Subcutaneous adipose tissue (tissue), 4 donors: ENCODE measurements around the gene PPP2R3B. TPM values are rescaled to one million over a fixed set of nuclear protein-coding genes. Genes with fewer than 3 reads are reported as not detected.

Experiments
- total RNA-seq, 4 donors: library from RNA; depleted of rRNA; stranded (reverse); fragments of >200 nt; gene quantifications; one replicate each; pipeline ENCODE4 v1.1.0, GENCODE V29; 2016
- TF ChIP-seq, protein P1 (sequence below): fragments of 450-650 bp; IDR thresholded peaks from one replicate; pipeline ENCODE4 v1.5.1; 2016; ENCODE audit warnings: low read depth, mild to moderate bottlenecking, control low read depth, antibody characterized with exemption, moderate library complexity

Gene PPP2R3B
- total RNA-seq, 4 donors from 2014 or later = 5.9 to 23.2 (median 8.3) TPM

DNA sequence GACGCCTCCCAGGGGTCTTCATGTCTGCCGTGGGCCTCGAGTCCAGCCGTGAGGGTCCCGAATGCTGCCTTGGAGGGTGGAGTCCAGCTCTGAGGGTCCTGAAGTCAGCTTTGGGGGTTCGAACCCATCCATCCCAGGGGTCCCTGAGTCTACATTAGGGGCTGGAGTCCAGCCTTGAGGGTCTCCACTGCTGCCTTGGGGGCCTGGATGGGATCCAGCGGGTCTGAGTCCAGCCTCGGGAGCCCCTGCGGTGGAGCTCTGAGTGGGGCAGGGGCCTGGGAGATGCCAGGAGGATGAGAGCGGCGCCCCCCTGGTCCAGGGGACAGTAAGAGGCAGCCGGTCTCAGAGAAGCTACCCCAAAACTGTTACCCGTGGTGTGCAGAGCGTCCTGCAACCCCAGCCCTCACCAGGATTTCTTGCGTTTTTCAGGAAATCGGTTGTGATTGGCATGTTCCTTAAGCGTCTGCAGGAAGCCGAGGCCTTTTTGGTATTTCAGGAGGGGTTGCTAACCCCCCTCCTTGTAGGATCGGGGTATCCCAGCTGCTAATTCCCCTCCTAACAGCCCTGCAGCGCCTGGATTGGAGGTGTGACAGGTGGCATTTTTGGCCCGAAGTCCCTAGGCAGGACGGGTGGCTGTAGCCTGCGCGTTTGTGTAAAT lies 66.5 kb downstream of the PPP2R3B start:
- TF ChIP-seq, protein P1, sequence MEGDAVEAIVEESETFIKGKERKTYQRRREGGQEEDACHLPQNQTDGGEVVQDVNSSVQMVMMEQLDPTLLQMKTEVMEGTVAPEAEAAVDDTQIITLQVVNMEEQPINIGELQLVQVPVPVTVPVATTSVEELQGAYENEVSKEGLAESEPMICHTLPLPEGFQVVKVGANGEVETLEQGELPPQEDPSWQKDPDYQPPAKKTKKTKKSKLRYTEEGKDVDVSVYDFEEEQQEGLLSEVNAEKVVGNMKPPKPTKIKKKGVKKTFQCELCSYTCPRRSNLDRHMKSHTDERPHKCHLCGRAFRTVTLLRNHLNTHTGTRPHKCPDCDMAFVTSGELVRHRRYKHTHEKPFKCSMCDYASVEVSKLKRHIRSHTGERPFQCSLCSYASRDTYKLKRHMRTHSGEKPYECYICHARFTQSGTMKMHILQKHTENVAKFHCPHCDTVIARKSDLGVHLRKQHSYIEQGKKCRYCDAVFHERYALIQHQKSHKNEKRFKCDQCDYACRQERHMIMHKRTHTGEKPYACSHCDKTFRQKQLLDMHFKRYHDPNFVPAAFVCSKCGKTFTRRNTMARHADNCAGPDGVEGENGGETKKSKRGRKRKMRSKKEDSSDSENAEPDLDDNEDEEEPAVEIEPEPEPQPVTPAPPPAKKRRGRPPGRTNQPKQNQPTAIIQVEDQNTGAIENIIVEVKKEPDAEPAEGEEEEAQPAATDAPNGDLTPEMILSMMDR = no peak

DNA sequence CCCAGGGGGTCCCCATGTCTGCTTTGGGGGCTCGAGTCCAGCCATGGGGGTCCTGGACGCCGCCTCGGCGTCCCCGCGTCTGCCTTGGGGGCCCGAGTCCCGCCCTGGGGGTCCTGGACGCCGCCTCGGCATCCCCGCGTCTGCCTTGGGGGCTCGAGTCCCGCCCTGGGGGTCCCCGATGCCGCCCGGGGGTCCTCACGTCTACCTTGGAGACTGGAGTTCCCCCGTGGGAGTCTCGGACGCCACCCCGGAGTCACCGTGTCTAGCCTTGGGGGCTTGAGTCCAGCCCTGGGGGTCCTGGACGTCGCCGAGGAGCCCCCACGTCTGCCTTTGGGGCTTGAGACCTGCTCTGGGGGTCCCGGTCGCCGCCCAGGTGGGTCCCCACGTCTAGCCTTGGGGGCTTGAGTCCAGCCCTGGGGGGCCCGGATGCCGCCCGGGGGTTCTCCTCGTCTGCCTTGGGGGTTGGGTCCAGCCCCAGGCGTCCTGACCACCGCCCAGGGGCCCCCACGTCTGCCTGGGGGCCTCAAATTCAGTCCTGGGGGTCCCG lies 67.1 kb downstream of the PPP2R3B start:
- TF ChIP-seq, protein P1 = no peak

DNA sequence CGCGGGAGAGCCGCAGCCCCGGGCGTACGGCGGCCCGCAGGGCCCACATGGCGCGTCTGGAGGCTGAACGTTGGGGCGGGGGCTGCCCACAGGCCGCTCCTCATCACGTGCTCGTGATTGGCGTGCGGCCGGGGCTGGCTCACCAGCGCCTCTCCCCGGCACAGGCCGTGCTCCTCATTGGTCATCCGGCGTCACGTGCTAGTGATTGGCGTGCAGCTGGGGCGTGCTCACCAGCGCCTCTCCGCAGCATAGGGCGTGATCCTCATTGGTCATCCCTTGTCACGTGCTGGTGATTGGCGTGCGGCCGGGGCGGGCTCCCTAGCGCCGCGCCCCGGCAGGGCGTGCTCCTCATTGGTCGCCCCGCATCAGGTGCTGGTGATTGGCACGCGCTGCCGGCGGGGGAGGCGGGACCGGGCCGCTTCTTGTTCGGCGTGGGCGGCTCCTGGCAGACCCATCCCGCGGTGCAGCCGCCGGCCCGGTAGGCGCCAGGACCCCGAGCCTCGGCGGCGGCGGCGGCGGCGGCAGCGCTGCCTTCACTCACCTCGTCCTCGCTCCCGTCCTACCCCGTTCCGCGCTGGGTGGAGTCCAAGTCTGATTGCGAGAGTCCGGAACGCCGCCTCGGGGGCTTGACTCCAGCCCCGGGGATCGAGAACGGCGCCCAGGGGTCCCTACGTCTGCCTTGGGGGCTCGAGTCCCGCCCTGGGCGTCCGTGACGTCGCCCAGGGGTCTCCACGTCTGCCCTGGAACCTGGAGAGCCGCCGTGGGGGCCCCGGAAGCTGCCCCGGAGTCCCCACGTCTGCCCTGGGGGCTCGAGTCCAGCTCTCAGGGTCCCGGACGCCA lies 67.7 kb downstream of the PPP2R3B start, which contains the start of gene GTPBP6:
Gene GTPBP6 (minus strand): TSS at position 58 of the 840 bp plus-strand sequence. CDS start 9 bp downstream, at position 49.
- TF ChIP-seq, protein P1 = no peak

DNA sequence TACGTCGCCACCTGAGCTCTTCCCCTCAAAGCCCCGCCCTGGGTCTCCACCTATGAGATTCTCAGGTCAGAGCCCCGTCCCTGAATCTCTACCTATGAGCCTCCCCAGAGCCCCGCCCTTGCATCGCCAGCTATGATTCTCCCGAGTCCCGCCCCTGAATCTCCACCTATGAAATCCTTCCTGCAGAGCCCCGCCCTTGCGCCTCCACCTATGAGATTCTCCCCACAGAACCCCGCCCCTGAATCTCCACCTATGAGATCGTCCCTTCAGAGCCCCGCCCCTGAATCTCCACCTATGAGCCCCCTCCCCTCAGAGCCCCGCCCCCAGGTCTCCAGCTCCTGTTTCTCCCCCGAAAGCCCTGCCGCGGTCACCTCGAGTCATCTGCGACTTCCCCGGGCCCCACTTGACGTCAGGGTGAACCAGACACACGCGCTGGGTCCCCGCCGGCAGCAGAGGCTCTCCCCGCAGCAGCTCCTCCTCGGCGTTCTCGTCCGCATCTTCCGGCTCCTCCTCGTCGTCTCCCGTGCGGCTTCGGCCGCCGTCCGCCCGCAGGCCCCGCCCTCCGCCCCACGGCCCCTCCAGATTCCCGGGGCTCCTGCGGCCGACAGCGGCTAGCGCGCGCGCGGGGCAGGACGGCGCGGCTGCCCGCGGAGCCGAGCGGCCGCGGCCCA lies 68.5 kb downstream of the PPP2R3B start:
- TF ChIP-seq, protein P1 = no peak

DNA sequence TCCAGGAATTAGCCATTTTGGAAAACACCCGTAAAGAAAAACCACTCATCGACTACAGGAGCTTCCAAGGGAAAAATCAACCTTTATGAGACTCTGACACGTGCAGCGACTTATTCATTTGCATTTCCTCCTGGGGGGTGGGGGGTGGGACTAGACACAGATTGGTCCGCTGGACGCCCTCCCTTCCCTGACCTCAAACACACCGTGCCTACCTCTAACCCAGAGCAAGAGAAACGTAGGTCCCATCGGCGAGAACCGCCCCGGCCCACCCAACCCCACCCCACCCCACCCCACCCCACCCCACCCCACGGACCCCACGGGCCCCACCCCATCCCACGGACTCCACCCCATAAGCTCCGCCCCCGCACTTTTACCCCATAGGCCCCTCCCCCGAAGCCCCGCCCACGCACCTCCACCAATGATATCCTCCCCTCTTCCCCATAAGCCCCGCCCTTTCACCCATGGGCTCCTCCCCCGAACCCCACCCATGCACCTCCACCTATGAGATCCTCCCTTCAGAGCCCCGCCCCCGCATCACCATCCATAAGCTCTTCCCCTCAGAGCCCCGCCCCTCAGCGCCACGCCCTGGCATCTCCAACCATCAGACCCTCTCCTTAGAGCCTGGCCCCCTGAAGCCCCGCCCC lies 69.2 kb downstream of the PPP2R3B start:
- TF ChIP-seq, protein P1 = no peak

DNA sequence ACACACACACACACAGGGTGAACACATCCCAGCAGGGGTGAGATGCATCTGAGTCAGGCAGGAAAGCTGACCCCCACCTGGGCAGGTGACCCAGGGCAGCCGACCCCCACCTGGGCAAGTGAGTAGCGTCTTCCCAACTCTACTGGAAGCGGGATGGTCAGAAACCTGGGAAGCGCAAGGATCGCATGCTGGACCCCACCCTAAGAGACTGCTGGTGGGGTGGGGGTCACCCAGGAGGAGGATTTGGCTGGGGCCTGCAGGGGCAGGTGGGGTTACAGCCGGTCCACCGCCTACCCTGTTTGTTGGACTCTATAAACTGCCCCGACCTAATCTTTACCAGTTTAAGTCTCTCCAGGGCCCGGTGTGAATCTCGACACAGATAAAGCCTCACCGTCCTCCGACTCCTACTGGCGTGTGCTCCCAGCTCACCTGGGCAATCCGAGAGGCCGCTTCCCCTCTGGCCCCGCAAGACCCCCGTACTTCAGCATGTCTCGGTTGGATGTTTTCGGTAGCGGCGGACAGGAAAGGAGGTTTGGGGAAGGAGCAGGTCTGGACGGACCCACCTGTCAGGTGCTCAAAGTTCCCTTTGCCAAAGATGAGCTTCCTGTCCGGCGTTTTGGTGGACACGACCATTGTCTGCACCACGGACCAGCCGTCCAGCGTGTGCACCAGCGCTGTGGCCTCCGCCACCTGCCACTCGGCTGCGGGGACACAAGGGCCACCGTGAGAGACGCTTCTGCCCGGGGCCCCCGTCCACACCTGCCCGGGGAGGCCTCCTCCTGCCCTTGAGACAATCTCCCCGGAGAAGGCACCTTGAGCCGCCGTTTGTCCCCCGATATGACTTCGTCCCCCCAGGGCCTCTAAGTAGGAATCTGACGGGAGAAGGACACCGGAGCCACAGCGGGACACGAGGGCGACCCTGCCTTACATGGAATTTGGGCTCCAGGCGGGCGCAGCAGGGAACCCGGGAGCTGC lies 70.1 kb downstream of the PPP2R3B start:
- TF ChIP-seq, protein P1 = no peak
